ENCODE measurements around the gene RMND5A.

- TF ChIP-seq CTCF (IDR thresholded peaks at IDR 0.05) = no peak
- no peak for TF ChIP-seq POLR2A (IDR thresholded peaks at IDR 0.05)
Measured at GRCh38 chr2:86774862-86775261, 54.8 kb downstream of the RMND5A start.
